ENCODE data around the gene BMP8A.
"Not testable (repeated sequence)": the region's sequence is repeated elsewhere in the genome, so short reads cannot be mapped to it uniquely, and the experiment has no call there.

DNA sequence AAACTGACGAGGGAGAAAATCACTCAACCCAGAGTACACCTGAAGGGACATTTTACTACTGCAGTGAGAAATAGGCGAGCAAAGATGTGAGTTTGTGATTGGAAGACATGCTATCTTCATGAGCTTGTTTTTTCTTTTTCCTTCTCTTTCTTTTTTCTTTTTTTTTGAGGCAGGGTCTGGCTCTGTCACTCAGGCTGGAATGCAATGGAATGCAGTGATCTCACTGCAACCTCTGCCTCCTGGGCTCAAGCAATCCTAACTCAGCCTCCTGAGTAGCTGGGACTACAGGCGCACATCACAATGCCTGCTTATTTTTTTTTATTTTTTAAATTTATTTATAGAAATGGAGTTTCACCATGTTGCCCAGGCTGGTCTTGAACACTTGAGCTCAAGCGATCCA lies 25.4 kb downstream of the BMP8A start:
- TF ChIP-seq, protein P1, sequence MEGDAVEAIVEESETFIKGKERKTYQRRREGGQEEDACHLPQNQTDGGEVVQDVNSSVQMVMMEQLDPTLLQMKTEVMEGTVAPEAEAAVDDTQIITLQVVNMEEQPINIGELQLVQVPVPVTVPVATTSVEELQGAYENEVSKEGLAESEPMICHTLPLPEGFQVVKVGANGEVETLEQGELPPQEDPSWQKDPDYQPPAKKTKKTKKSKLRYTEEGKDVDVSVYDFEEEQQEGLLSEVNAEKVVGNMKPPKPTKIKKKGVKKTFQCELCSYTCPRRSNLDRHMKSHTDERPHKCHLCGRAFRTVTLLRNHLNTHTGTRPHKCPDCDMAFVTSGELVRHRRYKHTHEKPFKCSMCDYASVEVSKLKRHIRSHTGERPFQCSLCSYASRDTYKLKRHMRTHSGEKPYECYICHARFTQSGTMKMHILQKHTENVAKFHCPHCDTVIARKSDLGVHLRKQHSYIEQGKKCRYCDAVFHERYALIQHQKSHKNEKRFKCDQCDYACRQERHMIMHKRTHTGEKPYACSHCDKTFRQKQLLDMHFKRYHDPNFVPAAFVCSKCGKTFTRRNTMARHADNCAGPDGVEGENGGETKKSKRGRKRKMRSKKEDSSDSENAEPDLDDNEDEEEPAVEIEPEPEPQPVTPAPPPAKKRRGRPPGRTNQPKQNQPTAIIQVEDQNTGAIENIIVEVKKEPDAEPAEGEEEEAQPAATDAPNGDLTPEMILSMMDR (IDR thresholded peaks at IDR 0.05) = not testable (repeated sequence)
- TF ChIP-seq ZFX (IDR thresholded peaks at IDR 0.05; ENCODE audit: borderline replicate concordance) = not testable (repeated sequence)

Measured in 22Rv1 (cell line).